T47D (cell line): ENCODE data around the gene HIP1.

Source experiments
- DNase-seq, 2 experiments: peaks; one replicate each; pipeline versions ENCODE4 v3.0.0 to v3.0.0-alpha.2; 2011 to 2012; ENCODE audit warnings: low read depth in 1 of 2, low spot score in 1 of 2
- JUND ChIP-seq: IDR thresholded peaks from 2 replicates; pipeline ENCODE4 v1.6.1; 2012; ENCODE audit warnings: low read depth
- in situ Hi-C: cut with HindIII; loops from 2 replicates; pipeline ENCODE4 v1.10.0; 2016; ENCODE audit warnings: low sequenced_read_pairs, low pct_unique_long_range_greater_than_20kb

HIP1 gene

GRCh38 chr7:75650062-75650461 is 88.7 kb downstream of the HIP1 start:
- no peak for DNase-seq
- in situ Hi-C loops = no loop called here
- no peak for TF ChIP-seq JUND

GRCh38 chr7:75649462-75649861 is 89.3 kb downstream of the HIP1 start:
- TF ChIP-seq JUND = no peak
- in situ Hi-C loops = no loop called here
- no peak for DNase-seq

- TF ChIP-seq JUND = no peak
- in situ Hi-C loops = no loop called here
- no peak for DNase-seq
Observed at GRCh38 chr7:75647709-75648438, 90.9 kb downstream of the HIP1 start.

GRCh38 chr7:75646571-75647102 is 92.1 kb downstream of the HIP1 start:
- no peak for DNase-seq
- in situ Hi-C loops = no loop called here
- no peak for TF ChIP-seq JUND

GRCh38 chr7:75645570-75645969 is 93.2 kb downstream of the HIP1 start:
- in situ Hi-C loops = no loop called here
- DNase-seq = no peak
- TF ChIP-seq JUND = no peak

- no peak for DNase-seq
- in situ Hi-C loops = no loop called here
- no peak for TF ChIP-seq JUND
Observed at GRCh38 chr7:75644589-75644988, 94.2 kb downstream of the HIP1 start.

GRCh38 chr7:75642810-75643486 is 95.8 kb downstream of the HIP1 start:
- DNase-seq = peak in 1 of 2 experiments; percentile 71
- in situ Hi-C loops = no loop called here
- no peak for TF ChIP-seq JUND

GRCh38 chr7:75640201-75640600 is 98.5 kb downstream of the HIP1 start:
- DNase-seq = no peak
- in situ Hi-C loops = no loop called here
- TF ChIP-seq JUND = no peak

GRCh38 chr7:75639886-75640190 is 98.9 kb downstream of the HIP1 start:
- in situ Hi-C loops = no loop called here
- TF ChIP-seq JUND = no peak
- peak in 1 of 2 experiments; percentile 26 for DNase-seq

GRCh38 chr7:75639071-75639885 is 99.5 kb downstream of the HIP1 start:
- in situ Hi-C loops = no loop called here
- DNase-seq = peak; percentile 58 to 66
- no peak for TF ChIP-seq JUND

- TF ChIP-seq JUND = no peak
- DNase-seq = peak; percentile 54 to 59
- in situ Hi-C loops = no loop called here
Observed at GRCh38 chr7:75638594-75639070, 100.1 kb downstream of the HIP1 start.

GRCh38 chr7:75637854-75638593 is 100.7 kb downstream of the HIP1 start:
- no peak for DNase-seq
- in situ Hi-C loops = no loop called here
- TF ChIP-seq JUND = no peak
